GM13977 (cell line): ENCODE data around the gene RAB26.
"Not testable (repeated sequence)": the region's sequence is repeated elsewhere in the genome, so short reads cannot be mapped to it uniquely, and the experiment has no call there.

ENCODE experiments used
- DNase-seq: peaks from one replicate; pipeline ENCODE4 v3.0.0; 2012; ENCODE audit warnings: low spot score
- in situ Hi-C: fragments of 300-500 bp; cut with MboI; formaldehyde crosslinking; loops from one replicate; pipeline ENCODE4 v1.12.0; 2022; ENCODE audit warnings: low sequenced_read_pairs, low pct_unique_long_range_greater_than_20kb, mixed read lengths, inconsistent platforms; ENCODE audit not compliant: unreplicated experiment
- TF ChIP-seq, protein P1 (sequence below): IDR thresholded peaks from 2 replicates; pipeline ENCODE4 v1.5.1; 2012; ENCODE audit warnings: mild to moderate bottlenecking, control low read depth; ENCODE audit not compliant: insufficient read depth; ENCODE audit errors: extremely low read depth, missing control alignments

RAB26 gene

DNA sequence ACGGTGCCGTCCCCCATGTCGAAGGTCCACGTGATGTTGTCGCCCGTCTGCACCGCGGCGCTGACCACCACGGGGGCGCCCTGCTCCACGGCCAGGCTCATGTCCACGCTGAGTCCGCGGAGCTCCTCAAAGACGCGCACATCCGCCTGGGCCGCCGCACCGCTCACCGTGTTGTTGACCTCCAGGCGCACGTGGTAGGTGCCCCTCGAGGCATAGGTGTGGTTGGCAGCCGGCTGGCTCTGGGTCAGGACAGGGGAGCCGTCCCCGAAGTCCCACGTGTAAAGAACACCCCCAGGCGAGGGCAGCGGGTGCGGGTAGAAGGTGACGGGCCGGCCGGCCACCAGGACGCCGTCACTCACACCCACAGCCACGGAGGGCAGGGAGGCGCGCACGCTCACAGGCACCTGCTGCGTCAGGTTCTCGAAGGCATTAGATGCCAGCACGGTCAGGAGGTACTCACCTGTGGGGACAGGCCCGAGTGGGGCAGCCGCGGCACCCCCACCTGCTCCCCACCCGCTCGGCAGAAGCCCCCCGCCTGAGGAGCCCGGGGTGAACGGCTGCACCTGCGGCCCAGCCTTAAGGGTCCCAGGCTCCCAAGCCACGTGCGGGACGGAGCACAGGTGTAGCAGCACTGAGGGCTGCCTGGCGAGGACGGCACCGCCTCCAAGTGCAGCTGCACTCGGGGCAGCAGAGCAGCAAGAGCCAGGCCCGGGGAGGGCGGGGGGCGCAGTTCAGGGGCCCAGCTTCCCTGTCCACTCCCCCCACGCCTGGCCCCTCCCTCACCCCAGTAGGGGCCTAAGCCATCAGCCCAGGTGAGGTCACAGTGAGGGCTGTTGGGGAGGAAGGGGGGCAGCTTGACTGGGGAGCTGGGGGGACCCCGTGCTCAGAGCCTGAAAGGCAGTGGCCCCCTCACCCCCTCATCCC, 36.8 kb upstream of the RAB26 start:
- DNase-seq, in situ Hi-C loops: not testable (repeated sequence)

DNA sequence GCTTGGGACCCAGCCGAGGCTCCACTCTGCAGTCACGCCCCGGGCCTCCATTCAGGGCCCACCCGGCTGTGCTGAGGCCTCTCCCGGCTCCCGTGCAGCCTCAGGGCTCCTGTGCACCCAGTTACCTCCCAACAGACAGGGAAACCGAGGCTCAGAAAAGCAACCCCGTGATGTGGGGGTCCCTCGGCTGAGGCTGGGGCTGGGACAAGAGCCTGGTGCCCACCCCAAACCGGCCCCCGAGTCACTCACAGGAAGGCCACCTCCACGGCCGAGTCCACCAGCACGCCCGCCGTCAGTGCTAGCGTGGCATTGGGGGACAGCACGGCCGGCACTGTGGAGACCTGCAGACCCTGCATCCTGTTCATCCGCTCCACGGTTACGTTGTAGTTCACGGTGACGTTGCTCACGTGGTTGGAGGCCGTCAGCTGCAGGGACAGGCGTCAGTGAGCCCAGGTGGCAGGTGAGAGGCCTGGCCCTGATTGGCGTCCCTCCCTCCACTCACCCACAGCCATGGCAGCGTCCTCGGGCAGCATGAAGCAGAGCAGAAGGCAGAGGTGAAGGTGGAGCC, 35.8 kb upstream of the RAB26 start:
- DNase-seq, in situ Hi-C loops: not testable (repeated sequence)

DNA sequence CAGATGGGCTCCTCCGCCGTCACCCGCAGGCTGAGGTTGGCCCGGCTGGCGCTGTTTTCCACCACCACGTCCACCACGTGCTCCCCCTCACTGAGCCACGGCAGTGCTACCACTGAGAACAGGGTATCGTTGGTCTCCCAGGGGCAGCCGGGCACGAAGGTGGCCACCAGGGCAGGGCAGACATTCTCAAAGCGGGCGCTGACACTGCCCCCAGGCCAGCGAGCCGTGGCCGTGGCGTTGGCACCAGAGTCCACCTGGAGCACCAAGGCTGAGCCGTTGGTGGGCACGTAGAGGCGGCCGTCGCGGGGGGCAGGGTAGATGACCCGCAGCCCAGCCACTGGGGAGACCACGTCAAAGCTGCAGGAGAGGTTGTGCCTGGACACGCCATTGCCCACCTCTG, 34.2 kb upstream of the RAB26 start:
- DNase-seq, in situ Hi-C loops: not testable (repeated sequence)

DNA sequence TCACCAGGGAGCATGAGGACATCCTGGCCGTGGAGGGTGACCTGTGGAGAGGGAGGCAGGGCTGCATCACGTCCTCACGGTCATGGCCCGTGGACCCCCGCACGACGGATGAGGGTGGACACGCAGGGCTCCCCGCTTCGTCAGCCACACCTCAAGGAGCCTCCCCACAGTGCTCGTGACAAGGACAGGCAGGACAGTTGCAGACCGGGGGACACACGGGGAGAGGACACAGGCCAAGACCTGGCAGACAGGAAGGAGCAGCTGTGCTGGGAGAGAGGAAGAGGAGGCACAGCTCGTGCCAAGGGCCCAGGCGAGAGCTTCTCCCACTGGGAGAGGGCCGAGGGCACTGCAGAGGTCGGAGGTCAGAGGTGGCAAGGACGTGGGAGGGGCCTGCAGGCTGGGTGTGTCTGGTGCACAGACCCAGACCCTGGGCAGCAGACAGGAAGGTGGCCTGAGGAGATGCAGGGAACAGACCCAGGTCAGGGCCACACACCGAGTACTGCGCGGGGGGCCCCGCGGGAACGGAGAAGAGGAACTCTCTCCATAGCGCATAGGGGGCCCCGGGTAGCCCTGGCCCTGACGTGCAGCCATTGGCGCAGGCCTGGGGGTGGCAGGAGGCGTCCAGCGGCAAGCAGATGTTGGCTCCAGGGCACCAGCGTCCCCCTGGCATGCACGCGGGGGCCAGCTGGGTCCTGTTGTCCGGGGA, 33.4 kb upstream of the RAB26 start:
- DNase-seq, in situ Hi-C loops: not testable (repeated sequence)

DNA sequence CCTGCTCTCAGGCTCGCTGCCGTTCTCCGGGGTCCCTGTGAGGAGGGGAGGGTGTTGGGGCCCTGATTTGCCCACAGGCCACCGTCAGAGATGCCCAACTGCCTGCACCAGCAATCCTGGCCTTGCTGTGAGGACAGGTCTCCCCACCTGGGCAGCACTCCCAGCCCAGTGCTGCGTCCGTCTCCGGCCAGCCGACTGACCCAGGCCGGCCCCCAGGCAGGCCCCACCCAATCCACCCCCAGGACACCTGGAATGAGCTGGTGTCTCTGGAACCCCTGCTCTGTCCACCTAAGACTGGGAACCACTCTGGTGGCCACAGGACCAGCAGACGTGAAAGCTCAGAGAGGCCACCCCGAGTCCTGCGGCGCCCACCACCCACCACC, 32.8 kb upstream of the RAB26 start:
- in situ Hi-C loops = no loop called here
- DNase-seq = no peak
- TF ChIP-seq, protein P1, sequence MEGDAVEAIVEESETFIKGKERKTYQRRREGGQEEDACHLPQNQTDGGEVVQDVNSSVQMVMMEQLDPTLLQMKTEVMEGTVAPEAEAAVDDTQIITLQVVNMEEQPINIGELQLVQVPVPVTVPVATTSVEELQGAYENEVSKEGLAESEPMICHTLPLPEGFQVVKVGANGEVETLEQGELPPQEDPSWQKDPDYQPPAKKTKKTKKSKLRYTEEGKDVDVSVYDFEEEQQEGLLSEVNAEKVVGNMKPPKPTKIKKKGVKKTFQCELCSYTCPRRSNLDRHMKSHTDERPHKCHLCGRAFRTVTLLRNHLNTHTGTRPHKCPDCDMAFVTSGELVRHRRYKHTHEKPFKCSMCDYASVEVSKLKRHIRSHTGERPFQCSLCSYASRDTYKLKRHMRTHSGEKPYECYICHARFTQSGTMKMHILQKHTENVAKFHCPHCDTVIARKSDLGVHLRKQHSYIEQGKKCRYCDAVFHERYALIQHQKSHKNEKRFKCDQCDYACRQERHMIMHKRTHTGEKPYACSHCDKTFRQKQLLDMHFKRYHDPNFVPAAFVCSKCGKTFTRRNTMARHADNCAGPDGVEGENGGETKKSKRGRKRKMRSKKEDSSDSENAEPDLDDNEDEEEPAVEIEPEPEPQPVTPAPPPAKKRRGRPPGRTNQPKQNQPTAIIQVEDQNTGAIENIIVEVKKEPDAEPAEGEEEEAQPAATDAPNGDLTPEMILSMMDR = no peak

DNA sequence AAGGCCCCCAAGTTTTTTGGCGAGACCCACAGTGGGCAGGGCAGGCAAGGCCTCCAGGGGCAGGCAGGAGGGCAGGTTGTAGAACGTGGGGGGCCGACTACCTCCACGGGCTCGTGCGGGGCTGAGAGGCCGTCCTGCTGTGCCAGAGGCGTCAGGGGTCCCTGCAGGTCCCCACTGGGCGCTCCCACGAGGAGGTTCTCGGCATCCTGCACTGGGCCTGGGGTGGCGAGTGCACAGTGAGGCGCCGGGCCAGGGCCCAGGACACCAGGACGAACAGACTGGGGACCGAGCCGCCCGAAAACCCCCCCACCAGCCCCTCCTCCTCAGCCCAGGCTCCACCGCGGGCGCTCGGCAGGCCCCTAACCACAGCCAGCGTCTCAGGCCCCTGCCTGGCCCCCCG, 32.0 kb upstream of the RAB26 start:
- in situ Hi-C loops, DNase-seq: not testable (repeated sequence)

DNA sequence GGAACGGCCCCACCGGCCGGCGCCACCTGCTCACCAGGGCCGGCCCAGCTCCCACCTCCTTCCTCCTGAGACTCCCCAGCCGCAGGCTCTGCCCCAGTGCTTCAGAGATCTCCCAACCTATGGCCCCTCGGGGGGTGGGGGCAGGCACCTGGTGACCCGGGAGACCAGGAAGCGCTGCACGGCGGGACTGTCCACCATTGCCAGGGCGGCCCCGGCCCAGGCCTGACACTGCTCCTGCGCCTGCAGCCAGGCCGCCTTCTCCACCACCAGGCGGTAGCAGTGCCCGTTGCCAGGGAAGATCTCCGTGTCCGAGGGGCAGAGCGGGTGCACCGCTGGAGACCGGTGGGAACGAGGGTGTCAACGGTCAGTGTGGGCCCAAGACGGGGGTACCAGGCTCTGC, 31.1 kb upstream of the RAB26 start:
- DNase-seq, in situ Hi-C loops: not testable (repeated sequence)

DNA sequence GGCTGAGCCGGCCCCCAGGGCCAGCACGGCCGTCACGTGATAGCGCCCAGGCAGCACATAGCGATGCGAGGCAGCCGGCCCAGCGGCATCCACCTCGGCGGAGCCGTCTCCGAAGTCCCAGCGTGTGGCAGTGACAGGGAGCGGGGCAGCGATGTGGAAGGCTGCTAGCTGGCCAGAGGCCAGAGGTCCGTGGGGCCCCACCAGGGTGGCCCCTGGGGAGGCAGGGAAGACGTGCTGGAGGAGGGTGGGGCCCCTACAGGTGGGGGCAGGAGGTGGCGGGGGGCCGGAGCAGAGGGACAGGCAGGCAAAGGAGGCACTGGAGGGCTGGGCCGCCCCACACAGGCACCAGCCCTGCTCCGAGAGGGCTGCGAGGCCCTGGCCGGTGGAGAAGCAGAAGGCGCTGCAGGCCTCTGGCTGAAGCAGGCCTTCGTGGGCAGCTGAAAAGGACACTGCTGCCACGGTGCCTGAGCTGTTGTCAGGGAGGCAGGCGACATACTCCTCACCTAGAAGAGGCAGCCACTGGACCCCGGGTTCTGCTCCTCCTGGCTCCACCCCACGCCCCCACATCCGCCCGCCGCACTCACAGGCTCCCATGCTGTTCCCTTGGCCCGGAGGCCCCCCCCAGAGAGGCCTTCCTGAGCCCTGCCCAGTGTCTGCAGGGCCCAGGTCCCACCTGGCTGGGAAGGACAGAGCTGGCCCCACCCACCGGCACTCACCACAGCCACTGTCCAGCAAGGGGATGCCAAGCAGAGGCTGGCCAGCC, 30.3 kb upstream of the RAB26 start:
- in situ Hi-C loops = not testable (repeated sequence)

DNA sequence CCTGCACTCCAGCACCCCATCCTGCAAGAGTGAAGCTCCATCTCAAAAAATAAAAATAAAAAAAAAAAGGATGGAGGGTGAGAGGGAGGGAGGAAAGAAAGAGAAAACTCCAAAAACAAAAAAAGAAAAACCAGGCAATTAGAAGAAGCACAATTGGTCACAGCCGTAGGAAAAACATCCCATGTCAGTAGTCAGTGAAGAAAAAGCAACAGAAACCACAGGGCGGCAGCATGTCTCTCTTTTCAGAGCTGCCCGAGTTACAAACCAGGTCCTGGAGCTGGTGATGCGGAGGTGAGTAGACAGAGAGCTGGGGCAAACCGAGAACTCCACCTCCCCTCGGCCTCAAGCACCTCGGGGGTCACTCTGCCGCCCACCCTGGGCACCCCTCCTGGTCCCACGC, 27.1 kb upstream of the RAB26 start:
- TF ChIP-seq, protein P1 = peak; percentile 33
- DNase-seq, in situ Hi-C loops: not testable (repeated sequence)

More for the DNA sequence above, 30.3 kb upstream of the RAB26 start:
- DNase-seq = not testable (repeated sequence)

DNA sequence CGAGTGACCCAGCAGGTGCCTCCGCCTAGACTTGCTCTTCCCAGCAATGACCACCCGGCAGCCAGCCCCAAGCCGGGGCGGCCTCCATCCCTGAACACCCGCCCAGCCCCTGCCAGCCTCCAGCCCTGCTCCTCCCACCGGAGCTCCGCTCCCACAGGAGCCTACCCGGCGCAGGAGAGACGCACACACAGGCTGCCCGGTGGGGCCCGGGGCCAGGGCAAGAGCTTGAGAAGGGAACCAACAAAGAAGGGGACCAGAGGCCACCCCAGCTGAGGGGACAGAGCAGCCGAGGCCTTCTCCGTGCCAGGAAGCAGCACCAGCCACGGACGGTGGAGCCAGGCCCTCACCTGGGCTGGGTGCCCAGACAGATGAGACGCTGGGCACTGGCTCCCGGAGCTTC, 26.6 kb upstream of the RAB26 start:
- in situ Hi-C loops = no loop called here
- TF ChIP-seq, protein P1 = no peak
- DNase-seq = no peak
